AG04450 (cell line): ENCODE results near the gene LAS1L. TPM values are rescaled to one million over a fixed set of nuclear protein-coding genes. Genes with fewer than 3 reads are reported as not detected.
"Not testable (repeated sequence)": the region's sequence is repeated elsewhere in the genome, so short reads cannot be mapped to it uniquely, and the experiment has no call there.

ENCODE experiments used
- CTCF ChIA-PET: fragments of 300-600, 350-600 bp; formaldehyde crosslinking; extraction: SDS; loops from one replicate; lab custom pipeline; 2022; ENCODE audit warnings: antibody characterized with exemption, inconsistent platforms; lab: Charles Lee
- POLR2A ChIA-PET: fragments of 350-600 bp; formaldehyde crosslinking; extraction: SDS; loops from one replicate; lab custom pipeline; 2021; ENCODE audit warnings: antibody characterized with exemption, inconsistent platforms; lab: Yijun Ruan, JAX
- DNase-seq: peaks from one replicate; pipeline ENCODE4 v3.0.0-alpha.2; 2011; ENCODE audit warnings: low read depth, low spot score
- H3K27ac ChIP-seq: one replicate; pipeline ENCODE4 v1.5.1; 2012; ENCODE audit warnings: low read depth, low read length, control low read depth
- H3K27me3 ChIP-seq: one replicate; pipeline ENCODE4 v1.6.0; 2012; ENCODE audit warnings: low read length; ENCODE audit not compliant: control insufficient read depth, insufficient read depth
- H3K4me3 ChIP-seq: 2 replicates; pipeline ENCODE4 v1.5.1; 2011; ENCODE audit warnings: mild to moderate bottlenecking, low read depth, low read length, control low read depth
- H3K9me3 ChIP-seq: 2 replicates; pipeline ENCODE4 v1.5.1; 2012; ENCODE audit warnings: low read length; ENCODE audit not compliant: control insufficient read depth, insufficient read depth
- polyA plus RNA-seq: library from polyadenylated mRNA; depleted of rRNA; stranded (reverse); fragments of >200 nt; gene quantifications from 2 replicates; pipeline ENCODE4 v1.2.3, GENCODE V29; 2011
- TF ChIP-seq, protein P1 (sequence below): IDR thresholded peaks from 2 replicates; pipeline ENCODE4 v1.5.1; 2011; ENCODE audit warnings: low read depth, low read length, control low read depth, inconsistent platforms

Gene LAS1L
- polyA plus RNA-seq, 1 experiment: 17.9 TPM

DNA sequence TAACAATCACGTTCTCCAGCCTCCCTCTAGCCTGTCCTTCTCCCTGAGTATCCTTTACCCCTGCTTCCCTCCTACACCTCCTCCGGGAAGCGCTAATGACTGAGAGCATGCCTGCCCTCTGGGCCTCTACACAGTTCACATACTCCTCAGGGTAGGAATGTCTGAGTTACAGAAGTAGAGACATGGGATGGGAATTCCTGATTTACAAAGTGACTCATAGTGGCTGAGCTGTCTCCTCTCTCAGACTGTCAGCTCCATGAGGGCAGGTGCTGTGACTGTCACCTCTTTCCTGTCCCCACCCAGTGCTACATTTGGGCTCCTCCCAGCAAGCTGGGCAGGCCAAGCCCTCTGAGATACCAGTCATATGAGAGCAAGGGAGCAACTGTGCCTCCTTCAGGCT, 2.6 kb downstream of the LAS1L start:
- CTCF ChIA-PET: no interaction called here
- DNase-seq: no peak
- Histone ChIP-seq H3K4me3 (no peak overlapping the region), H3K27ac (no peak overlapping the region), H3K27me3 (no peaks in the 10 kb centered on the region), H3K9me3 (no peaks in the 10 kb centered on the region)
- POLR2A ChIA-PET: no interaction called here
- TF ChIP-seq, protein P1, sequence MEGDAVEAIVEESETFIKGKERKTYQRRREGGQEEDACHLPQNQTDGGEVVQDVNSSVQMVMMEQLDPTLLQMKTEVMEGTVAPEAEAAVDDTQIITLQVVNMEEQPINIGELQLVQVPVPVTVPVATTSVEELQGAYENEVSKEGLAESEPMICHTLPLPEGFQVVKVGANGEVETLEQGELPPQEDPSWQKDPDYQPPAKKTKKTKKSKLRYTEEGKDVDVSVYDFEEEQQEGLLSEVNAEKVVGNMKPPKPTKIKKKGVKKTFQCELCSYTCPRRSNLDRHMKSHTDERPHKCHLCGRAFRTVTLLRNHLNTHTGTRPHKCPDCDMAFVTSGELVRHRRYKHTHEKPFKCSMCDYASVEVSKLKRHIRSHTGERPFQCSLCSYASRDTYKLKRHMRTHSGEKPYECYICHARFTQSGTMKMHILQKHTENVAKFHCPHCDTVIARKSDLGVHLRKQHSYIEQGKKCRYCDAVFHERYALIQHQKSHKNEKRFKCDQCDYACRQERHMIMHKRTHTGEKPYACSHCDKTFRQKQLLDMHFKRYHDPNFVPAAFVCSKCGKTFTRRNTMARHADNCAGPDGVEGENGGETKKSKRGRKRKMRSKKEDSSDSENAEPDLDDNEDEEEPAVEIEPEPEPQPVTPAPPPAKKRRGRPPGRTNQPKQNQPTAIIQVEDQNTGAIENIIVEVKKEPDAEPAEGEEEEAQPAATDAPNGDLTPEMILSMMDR: no peak

DNA sequence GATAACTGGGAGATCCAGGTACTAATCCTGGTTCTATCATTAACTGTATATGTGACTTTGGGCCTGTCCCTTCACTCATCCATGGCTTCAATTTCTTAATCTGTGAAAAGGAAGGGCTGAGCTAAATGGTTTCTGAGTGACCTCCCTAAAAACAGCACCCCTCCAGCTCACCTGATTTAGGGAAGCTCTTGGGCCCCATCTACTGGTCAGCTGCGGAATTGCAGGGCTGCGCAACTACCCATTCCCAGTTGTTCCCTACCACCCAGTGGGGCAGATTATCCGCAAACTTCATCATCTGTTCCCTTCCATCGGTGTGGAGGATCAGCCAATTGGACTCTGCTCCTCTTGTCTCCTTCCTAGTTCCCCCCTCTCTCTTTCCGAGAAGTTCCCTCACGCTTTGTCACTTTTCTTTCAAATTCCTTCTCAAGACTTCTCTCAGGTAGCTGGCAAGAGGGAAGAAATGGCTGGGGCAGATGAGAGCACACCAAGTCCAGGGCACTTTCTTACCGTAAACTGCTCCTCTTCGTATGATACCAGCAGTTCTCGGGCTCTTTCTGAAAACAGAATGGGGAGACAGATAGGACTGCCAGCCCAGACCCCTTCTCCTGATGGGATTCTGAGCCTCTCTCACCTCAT, 5.8 kb downstream of the LAS1L start:
- no peak for DNase-seq
- Histone ChIP-seq H3K4me3 (no peak overlapping the region), H3K27ac (no peak overlapping the region), H3K9me3 (no peaks in the 10 kb centered on the region), H3K27me3 (no peaks in the 10 kb centered on the region)
- ChIA-PET POLR2A (no interaction called here), CTCF (interaction anchor here (0.7 to 2.0 kb wide), 12 partner anchors 10 to 1435 kb away, joined by 3 to 8 read pairs (median 4); no protein-coding TSS in a partner anchor)
- TF ChIP-seq, protein P1: peak; percentile 96

DNA sequence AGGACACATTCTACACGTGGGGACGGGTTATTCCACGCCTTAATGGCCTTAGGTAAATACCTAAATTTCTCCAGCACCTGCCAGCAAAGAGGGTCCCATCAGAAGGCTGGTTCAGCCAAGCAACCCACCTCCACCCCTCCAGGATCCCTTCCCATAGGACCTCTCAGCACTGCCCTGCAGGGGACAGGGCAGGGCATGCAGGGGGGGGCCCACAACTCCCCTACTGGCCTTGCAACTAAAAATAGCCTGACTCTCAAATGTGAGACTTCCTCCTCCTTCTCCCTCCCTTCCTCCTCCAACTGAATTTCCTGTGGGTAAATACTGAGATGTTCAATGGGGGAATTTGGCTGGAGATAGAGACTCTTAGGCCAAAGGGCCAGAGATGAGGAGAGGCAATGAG, 6.3 kb downstream of the LAS1L start:
- H3K9me3 ChIP-seq: no peaks in the 10 kb centered on the region
- ChIA-PET POLR2A (no interaction called here), CTCF (interaction anchor here (0.7 to 2.0 kb wide), 12 partner anchors 10 to 1434 kb away, joined by 3 to 8 read pairs (median 4); no protein-coding TSS in a partner anchor)
- H3K4me3 ChIP-seq: no peak overlapping the region
- H3K27ac ChIP-seq: no peak overlapping the region
- TF ChIP-seq, protein P1: no peak
- no peak for DNase-seq
- H3K27me3 ChIP-seq: no peaks in the 10 kb centered on the region

DNA sequence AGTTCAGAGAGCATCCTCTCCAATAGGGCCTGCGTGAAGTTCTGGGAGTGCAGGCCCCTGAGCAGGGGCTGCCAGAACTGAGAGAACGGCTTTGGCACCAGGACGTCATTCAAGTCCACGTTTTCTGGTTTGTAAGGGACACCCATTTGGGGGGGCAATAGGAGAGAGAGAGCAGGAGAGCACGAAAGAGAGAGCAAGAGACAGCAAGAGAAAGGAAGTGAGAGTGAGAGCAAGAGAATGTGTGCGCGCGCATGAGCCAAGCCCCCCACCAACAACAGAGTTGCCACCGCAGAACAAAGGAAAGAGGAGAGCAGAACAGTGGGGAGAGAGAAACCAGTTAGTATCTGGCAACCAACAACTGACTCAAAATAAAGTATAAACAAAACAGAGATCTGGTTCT, 10.4 kb downstream of the LAS1L start:
- TF ChIP-seq, protein P1: no peak
- Histone ChIP-seq H3K4me3 (no peak overlapping the region), H3K9me3 (no peaks in the 10 kb centered on the region), H3K27me3 (no peaks in the 10 kb centered on the region), H3K27ac (no peak overlapping the region)
- no peak for DNase-seq
- ChIA-PET CTCF (no interaction called here), POLR2A (no interaction called here)

DNA sequence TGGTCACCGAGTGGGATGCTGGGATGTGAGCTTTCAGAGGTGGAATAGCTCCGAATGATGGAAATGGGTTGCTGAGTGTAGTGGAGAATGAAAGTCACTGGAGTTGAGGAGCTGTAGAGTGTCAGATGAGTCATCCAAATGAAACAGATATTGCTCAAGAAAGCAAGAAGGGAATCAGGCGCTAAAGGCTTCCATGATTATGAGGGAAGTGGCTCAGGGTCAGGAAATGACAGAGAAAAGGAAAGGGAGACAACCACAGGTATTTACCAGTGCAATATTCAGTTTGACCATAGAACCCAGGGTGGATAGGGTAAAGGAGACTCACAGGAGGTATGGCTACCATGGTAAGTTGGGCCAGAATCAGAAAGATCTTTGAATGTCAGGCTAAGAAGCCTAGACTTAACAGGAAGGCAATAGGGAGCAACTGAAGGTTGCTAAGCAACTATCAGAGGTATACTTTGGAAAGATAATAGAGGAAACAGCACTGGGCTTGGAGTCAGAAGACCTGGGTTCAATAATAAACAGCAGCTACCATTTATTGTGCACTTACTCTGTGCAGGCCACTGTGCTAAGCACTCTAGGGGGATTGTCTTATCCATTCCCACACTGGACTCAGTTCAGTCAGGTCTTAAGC, 11.7 kb downstream of the LAS1L start:
- H3K27me3 ChIP-seq: no peaks in the 10 kb centered on the region
- no peaks in the 10 kb centered on the region for H3K9me3 ChIP-seq
- no peak overlapping the region for H3K27ac ChIP-seq
- TF ChIP-seq, protein P1: no peak
- DNase-seq: no peak
- H3K4me3 ChIP-seq: no peak overlapping the region
- POLR2A ChIA-PET: no interaction called here
- CTCF ChIA-PET: no interaction called here

DNA sequence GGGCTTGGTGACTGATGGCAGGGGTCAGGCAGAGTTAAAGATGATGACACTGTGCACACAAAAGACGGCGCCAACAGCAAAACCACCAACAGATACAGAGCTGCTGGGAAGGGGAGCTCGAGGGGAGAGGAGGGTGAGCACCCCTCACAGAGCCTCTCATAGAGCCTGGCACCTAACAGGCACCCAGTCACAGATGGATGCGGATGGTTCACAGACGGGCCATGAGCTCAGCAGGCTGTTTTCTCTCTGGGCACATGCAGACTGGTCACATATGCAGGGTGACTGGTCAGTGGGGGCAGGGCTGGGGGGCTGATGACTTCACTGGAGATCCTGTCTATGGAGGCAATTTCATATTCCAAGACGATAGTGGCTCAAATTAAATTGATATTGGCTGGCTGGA, 15.1 kb downstream of the LAS1L start:
- H3K4me3 ChIP-seq, DNase-seq, H3K27me3 ChIP-seq, H3K9me3 ChIP-seq, CTCF ChIA-PET, POLR2A ChIA-PET, H3K27ac ChIP-seq: not testable (repeated sequence)

DNA sequence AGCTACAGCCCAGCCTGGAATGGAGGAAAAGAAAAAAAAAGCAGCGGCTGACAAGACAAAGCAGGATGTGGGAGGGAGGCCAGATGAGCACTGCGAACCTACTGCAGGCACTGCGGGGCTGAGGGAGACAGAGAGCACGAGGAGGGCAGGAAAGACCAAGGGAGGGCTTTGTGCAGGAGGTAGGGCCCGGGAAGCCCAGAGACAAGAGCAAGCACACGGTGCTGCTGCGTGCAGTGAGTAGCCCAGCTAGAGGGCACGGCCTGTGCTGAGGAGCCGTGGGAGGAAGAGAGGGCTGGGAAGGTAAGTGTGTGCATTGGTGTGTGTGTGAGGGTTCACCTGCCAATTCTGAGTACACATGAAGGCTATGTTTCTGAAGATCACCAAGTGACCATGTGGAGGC, 15.6 kb downstream of the LAS1L start:
- CTCF ChIA-PET: interaction anchor here (1.5 kb wide), 1 partner anchor 10 kb away, joined by 5 read pairs; no protein-coding TSS in a partner anchor
- H3K27ac ChIP-seq, DNase-seq, H3K4me3 ChIP-seq, H3K27me3 ChIP-seq, POLR2A ChIA-PET, H3K9me3 ChIP-seq: not testable (repeated sequence)
